ENCODE results near the gene PCSK4.

DNA sequence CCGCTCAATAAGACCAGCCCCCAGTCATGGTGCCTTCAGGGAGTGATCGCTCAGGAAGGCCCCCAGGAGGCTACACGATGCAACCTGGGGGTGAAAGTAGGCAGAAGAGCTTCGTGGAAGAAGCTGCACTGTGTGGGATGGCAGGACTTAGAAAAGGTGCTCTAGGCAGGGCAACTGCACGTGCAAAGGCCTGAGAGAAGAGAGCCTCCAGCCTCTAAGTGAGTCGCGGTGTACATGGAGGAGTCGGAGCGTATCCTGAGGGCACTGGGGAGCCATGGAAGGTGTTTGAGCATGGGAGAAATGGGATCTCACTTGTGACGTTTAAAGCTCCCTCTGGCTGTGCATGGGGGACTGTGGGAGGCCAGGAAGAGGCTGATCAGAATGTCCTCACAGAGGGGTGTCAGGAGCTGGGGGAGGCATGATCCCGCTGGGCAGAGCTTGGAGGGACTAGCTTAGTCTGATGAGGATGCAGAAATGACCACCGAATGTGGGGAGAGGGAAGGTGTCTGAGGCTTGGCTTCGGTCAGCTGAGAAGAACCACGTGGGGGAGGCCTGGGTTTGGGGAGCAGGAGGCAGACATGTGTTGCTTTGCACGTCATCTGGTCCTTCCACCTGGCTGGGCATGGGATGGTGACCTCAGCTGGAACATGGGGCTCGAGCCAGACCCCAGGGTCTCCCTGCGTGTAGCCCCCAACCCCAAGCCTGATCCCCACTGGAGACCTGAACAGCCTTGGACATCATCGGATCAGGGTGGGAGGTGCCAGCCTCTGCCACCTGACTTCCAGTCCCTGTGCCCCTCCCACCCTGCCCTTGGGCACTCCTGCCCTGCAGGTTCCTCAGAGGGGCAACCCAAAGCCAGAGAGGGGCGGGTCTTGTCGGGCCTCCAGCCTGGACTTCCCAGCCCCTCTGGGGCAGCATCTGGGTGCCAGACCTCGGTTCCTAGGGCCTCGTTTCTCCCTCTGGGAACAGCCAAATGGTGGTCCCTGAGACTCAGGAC lies 39.1 kb downstream of the PCSK4 start:
- TF ChIP-seq, protein P1, sequence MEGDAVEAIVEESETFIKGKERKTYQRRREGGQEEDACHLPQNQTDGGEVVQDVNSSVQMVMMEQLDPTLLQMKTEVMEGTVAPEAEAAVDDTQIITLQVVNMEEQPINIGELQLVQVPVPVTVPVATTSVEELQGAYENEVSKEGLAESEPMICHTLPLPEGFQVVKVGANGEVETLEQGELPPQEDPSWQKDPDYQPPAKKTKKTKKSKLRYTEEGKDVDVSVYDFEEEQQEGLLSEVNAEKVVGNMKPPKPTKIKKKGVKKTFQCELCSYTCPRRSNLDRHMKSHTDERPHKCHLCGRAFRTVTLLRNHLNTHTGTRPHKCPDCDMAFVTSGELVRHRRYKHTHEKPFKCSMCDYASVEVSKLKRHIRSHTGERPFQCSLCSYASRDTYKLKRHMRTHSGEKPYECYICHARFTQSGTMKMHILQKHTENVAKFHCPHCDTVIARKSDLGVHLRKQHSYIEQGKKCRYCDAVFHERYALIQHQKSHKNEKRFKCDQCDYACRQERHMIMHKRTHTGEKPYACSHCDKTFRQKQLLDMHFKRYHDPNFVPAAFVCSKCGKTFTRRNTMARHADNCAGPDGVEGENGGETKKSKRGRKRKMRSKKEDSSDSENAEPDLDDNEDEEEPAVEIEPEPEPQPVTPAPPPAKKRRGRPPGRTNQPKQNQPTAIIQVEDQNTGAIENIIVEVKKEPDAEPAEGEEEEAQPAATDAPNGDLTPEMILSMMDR (IDR thresholded peaks at IDR 0.05; ENCODE audit: low read depth, low read length, poor library complexity, severe bottlenecking) = no peak
- no peak for TF ChIP-seq EZH2phosphoT487 (IDR thresholded peaks at IDR 0.05; ENCODE audit: borderline replicate concordance, low read length)

All from DOHH2 (cell line).